Esophagus muscularis mucosa (tissue), 4 donors: Measurements from ENCODE around the gene MBTPS1. TPM values are rescaled to one million over a fixed set of nuclear protein-coding genes. Genes with fewer than 3 reads are reported as not detected.
A peak's percentile ranks its signal among the peaks of the same experiment; 100 is the strongest.
"Not testable (repeated sequence)": the region's sequence is repeated elsewhere in the genome, so short reads cannot be mapped to it uniquely, and the experiment has no call there.

Experiments
- DNase-seq: peaks from one replicate; pipeline ENCODE4 v3.0.0-alpha.2; 2017; ENCODE audit errors: extremely low spot score
- H3K27ac ChIP-seq, 4 donors: fragments of 200-600 bp; sonication (generic); replicated peaks in 1 of 4; 1 replicate in 3 of 4; 2 replicates in 1 of 4; pipeline ENCODE4 v1.5.1; 2016 to 2019; ENCODE audit warnings: mild to moderate bottlenecking in 1 of 4
- H3K27me3 ChIP-seq, 4 donors: fragments of 200-600 bp; sonication (generic); one replicate each; pipeline versions ENCODE4 v1.5.1 to v1.6.0; 2016 to 2019
- H3K36me3 ChIP-seq, 4 donors: fragments of 200-600 bp; sonication (generic); one replicate each; pipeline ENCODE4 v1.5.1; 2016 to 2019
- H3K4me1 ChIP-seq, 4 donors: fragments of 200-600 bp; sonication (generic); one replicate each; pipeline ENCODE4 v1.5.1; 2016 to 2019
- H3K4me3 ChIP-seq, 4 donors: fragments of 200-600 bp; sonication (generic); 1 replicate in 2 of 4; 2 replicates in 2 of 4; pipeline ENCODE4 v1.5.1; 2016 to 2019; ENCODE audit warnings: mild to moderate bottlenecking in 4 of 4, moderate library complexity in 1 of 4
- H3K9me3 ChIP-seq, 4 donors: fragments of 200-600 bp; sonication (generic); 1 replicate in 3 of 4; 2 replicates in 1 of 4; pipeline ENCODE4 v1.5.1; 2016 to 2019
- EP300 ChIP-seq: sonication (generic); formaldehyde crosslinking; IDR thresholded peaks from one replicate; pipeline ENCODE4 v1.6.1; 2017; ENCODE audit warnings: antibody characterized with exemption
- POLR2A ChIP-seq: fragments of 450-650 bp; IDR thresholded peaks from one replicate; pipeline ENCODE4 v1.6.1; 2017; ENCODE audit warnings: antibody characterized with exemption, moderate library complexity, mild to moderate bottlenecking, low read depth
- POLR2AphosphoS5 ChIP-seq, 2 donors: sonication (generic); formaldehyde crosslinking; IDR thresholded peaks; one replicate each; pipeline ENCODE4 v1.6.1; 2017; ENCODE audit warnings: antibody characterized with exemption in 2 of 2
- WGBS: methylation state at CpG from one replicate; pipeline ENCODE4 v1.1.5; 2018; 5-methylcytosine and 5-hydroxymethylcytosine counted together
- intact Hi-C: fragments of 100-400 bp; cut with DNase I; formaldehyde crosslinking; loops from one replicate; pipeline ENCODE4 v1.15.1; 2023
- total RNA-seq, 4 donors: library from RNA; depleted of rRNA; stranded (reverse); fragments of >200 nt; gene quantifications; one replicate each; pipeline versions ENCODE4 v1.1.0 to v1.2.1, GENCODE V29; 2016
- TF ChIP-seq, protein P1 (sequence below), 3 experiments: fragments of 200-600 bp in 2 of 3; fragments of 450-650 bp in 1 of 3; sonication (generic) in 2 of 3; IDR thresholded peaks; one replicate each; pipeline ENCODE4 v1.5.1; 2017 to 2019; ENCODE audit warnings: antibody characterized with exemption in 3 of 3, mild to moderate bottlenecking in 2 of 3, moderate library complexity in 1 of 3

The MBTPS1 gene
- total RNA-seq, 4 donors from 2014 or later = 72.4 to 86.6 (median 82.6) TPM

DNA sequence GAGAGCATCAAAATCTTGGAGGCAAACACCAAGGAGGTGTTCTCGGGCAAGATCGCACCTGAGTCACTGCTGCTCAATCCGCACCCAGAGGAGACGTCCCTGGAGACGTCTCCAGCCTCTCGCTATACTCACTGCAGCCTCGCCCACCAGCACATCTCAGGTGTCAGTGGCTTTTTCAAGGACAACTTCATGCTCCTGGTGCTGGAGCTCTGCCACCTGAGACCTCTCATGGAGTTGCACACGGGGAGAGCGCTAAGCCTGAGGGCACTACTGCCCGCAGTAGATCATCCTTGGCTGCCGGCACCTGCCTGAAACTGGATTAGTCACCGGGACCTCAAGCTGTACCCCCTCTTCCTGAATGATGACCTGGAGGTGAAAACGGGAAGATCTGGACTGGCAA is 2.6 kb upstream of the MBTPS1 start:
- H3K36me3 ChIP-seq = peaks cover 0 to 26% (median 17%) of the 10 kb centered on the region in 4 donors
- no peaks in the 10 kb centered on the region for H3K9me3 ChIP-seq
- 93% methylated on average over 11 of the region's 13 CpGs for WGBS
- H3K27ac ChIP-seq = no peak overlapping the region
- DNase-seq = no peak
- H3K4me3 ChIP-seq = no peak overlapping the region
- no peaks in the 10 kb centered on the region for H3K27me3 ChIP-seq
- intact Hi-C loops = loop anchor here (10.0 kb wide), 1 partner anchor 65 kb away; the partner anchor contains the start of gene TAF1C
- TF ChIP-seq POLR2AphosphoS5 (IDR thresholded peaks at IDR 0.05) (no peak), EP300 (no peak), POLR2A (no peak)
- TF ChIP-seq, protein P1, sequence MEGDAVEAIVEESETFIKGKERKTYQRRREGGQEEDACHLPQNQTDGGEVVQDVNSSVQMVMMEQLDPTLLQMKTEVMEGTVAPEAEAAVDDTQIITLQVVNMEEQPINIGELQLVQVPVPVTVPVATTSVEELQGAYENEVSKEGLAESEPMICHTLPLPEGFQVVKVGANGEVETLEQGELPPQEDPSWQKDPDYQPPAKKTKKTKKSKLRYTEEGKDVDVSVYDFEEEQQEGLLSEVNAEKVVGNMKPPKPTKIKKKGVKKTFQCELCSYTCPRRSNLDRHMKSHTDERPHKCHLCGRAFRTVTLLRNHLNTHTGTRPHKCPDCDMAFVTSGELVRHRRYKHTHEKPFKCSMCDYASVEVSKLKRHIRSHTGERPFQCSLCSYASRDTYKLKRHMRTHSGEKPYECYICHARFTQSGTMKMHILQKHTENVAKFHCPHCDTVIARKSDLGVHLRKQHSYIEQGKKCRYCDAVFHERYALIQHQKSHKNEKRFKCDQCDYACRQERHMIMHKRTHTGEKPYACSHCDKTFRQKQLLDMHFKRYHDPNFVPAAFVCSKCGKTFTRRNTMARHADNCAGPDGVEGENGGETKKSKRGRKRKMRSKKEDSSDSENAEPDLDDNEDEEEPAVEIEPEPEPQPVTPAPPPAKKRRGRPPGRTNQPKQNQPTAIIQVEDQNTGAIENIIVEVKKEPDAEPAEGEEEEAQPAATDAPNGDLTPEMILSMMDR (IDR thresholded peaks at IDR 0.05) = no peak
- peaks cover 22 to 26% (median 26%) of the 10 kb centered on the region in 4 donors for H3K4me1 ChIP-seq

DNA sequence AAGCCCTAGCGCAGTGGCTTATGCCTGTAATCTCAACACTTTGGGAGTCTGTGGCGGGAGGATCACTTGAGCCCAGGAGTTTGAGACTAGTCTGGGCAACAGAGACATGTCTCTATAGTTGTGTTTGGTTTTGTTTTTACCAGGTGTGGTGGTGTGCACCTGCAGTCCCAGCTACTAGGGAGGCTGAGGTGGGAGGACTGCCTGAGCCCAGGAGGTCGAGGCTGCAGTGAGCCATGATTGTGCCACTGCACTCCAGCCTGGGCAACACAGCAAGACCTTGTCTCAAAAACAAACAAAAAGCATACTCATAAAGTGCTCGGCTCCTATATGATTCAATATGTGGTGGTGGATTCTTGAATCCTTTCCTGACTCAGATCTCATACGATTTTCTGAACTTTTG is 1.6 kb upstream of the MBTPS1 start:
- H3K27me3 ChIP-seq, H3K27ac ChIP-seq, DNase-seq, H3K9me3 ChIP-seq, H3K4me3 ChIP-seq: not testable (repeated sequence)
- Histone ChIP-seq H3K36me3 (peaks cover 0 to 15% (median 10%) of the 10 kb centered on the region in 4 donors), H3K4me1 (peaks cover 24 to 36% (median 29%) of the 10 kb centered on the region in 4 donors)
- intact Hi-C loops = loop anchor here (10.0 kb wide), 1 partner anchor 66 kb away; the partner anchor contains the start of gene TAF1C
- 88% methylated on average over 5 of the region's 5 CpGs for WGBS

DNA sequence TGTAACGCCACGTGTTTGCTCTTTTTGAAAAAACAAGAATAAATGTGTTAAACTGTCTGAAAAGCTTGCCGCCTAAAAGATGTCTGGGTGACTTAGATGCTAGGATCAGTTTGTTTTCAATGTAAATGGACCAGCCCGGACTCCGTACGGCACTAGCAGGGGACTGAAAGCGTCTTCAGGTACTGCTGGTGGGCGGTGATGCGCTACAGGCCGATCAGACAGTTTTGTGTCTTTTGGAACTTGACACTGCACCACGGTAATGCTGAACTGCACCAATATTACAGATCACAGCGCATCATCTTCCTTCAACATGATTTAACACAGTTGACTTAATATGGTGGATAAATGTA is 727 bp upstream of the MBTPS1 start:
- intact Hi-C loops = loop anchor here (10.0 kb wide), 1 partner anchor 67 kb away; the partner anchor contains the start of gene TAF1C
- peaks cover 0 to 7% (median 3%) of the 10 kb centered on the region in 4 donors for H3K36me3 ChIP-seq
- WGBS = 10% methylated on average over 12 of the region's 12 CpGs
- H3K4me3 ChIP-seq = peak overlapping the region; percentile 80 to 99 (median 96)
- H3K27ac ChIP-seq = peak overlapping the region; percentile 91 to 97 (median 96)
- TF ChIP-seq POLR2A (no peak), EP300 (no peak), POLR2AphosphoS5 (IDR thresholded peaks at IDR 0.05) (no peak)
- TF ChIP-seq, protein P1 (IDR thresholded peaks at IDR 0.05) = no peak
- DNase-seq = no peak
- no peaks in the 10 kb centered on the region for H3K27me3 ChIP-seq
- no peaks in the 10 kb centered on the region for H3K9me3 ChIP-seq
- H3K4me1 ChIP-seq = peaks cover 24 to 39% (median 29%) of the 10 kb centered on the region in 4 donors

DNA sequence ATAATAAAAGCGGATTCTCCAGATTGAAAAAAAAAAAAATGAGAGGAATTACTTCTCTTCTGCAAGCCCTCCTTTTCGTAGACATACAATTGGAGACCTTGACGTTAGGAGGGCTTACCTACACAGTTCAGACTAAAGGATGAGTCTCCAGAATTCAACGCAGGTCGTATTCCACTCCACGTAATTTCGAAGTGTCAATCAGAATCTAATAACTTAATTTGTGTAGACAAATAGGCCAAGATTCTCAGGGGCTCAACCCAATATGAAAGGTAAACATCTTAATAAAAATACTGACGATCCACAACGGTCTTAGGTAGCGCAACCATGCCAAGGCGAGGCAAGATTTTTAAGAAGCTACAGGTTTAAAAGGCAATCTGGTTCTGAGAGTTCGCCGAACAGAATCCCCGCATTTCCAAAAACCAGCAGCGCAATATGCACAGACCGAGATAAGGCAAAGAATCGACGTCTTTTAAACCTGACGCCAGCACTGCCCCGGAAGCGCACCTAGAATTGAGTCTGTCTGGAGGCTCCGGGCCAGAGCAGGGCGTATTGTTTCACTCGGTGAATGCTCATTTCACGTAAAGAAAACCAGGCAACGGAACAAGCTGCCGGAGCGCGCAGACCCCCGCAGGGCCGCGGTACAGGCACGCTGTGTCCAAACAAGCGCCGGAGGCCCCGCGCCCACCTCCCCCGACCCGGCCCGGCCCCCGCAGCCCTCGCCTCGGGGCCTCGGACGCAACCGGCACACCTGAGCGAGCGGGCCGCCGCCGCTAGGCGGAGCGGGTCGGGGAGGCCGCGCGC is 623 bp downstream of the MBTPS1 start:
- H3K4me1 ChIP-seq = peaks cover 24 to 40% (median 34%) of the 10 kb centered on the region in 4 donors
- no peak for TF ChIP-seq POLR2A
- TF ChIP-seq EP300 = no peak
- TF ChIP-seq POLR2AphosphoS5 (IDR thresholded peaks at IDR 0.05) = no peak
- TF ChIP-seq, protein P1 (IDR thresholded peaks at IDR 0.05) = peak in 1 of 3 experiments; percentile 50
- no peak for DNase-seq
- H3K27ac ChIP-seq = peak overlapping the region; percentile 91 to 97 (median 96)
- H3K36me3 ChIP-seq = no peaks in the 10 kb centered on the region
- H3K9me3 ChIP-seq = no peaks in the 10 kb centered on the region
- intact Hi-C loops = loop anchor here (10.0 kb wide), 1 partner anchor 69 kb away; the partner anchor contains the start of gene TAF1C
- peak overlapping the region; percentile 80 to 99 (median 96) for H3K4me3 ChIP-seq
- WGBS = 2% methylated on average over 26 of the region's 57 CpGs
- H3K27me3 ChIP-seq = no peaks in the 10 kb centered on the region

DNA sequence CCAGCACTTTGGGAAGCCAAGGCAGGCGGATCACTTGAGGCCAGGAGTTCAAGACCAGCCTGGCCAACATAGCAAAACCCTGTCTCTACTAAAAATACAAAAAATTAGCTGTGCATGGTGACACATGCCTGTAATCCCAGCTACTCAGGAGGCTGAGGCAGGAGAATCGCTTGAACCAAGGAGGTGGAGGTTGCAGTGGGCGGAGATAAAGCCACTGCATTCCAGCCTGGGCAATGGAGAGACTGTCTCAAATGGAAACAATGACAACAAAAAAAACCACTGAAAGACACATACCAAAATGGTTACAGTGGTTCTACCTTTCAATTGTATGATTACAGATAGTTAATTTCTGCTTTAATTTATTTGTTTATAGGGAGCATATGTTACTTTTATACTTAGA is 4.8 kb downstream of the MBTPS1 start:
- peaks cover 0 to 25% (median 10%) of the 10 kb centered on the region in 4 donors for H3K36me3 ChIP-seq
- DNase-seq, H3K4me3 ChIP-seq, H3K9me3 ChIP-seq, H3K27me3 ChIP-seq, H3K27ac ChIP-seq: not testable (repeated sequence)
- 93% methylated on average over 3 of the region's 3 CpGs for WGBS
- peaks cover 24 to 64% (median 50%) of the 10 kb centered on the region in 4 donors for H3K4me1 ChIP-seq
- intact Hi-C loops = loop anchor here (10.0 kb wide), 1 partner anchor 73 kb away; the partner anchor contains the start of gene TAF1C
